ENCODE results near the gene FRAS1. TPM values are rescaled to one million over a fixed set of nuclear protein-coding genes. Genes with fewer than 3 reads are reported as not detected.

The FRAS1 gene
- total and polyA plus RNA-seq, 9 of the 15 experiments (the other 6 are each of a cell fraction or from before 2014, with no cell fraction given): under 0.01 to 0.11 (median 0.04) TPM; not detected in 2

DNA sequence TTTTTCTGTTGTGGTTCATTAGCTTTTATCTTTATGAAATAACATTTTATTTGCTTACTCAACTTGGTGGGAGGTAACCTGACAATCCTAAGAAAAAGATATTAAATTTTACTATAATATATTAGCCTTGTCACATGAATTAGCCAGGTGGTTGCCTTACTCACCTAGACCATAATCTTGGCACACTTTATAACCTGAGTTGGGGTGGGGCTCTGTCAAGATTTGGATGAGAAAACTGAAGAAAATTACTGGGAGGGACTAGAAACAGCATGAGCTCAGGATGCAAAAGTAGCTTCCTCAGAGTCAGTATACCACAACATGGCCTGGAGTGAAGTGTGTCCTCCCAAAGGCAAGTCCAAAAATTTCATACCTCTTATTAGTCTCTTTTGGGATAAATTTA is 329.6 kb downstream of the FRAS1 start (continued):
- TF ChIP-seq ZNF41 (CRISPR knock-in tag; conservative IDR thresholded peaks at IDR 0.05) (no peak), ZNF224 (CRISPR knock-in tag; IDR thresholded peaks at IDR 0.05) (no peak), POLR2AphosphoS5 (IDR thresholded peaks at IDR 0.05; ENCODE audit: control insufficient read depth, insufficient read depth, low read depth, low read length) (no peak), NR2F6 (CRISPR knock-in tag; IDR thresholded peaks at IDR 0.05) (no peak), KDM5B (IDR thresholded peaks at IDR 0.05; ENCODE audit: insufficient replicate concordance, low read depth, low read length) (no peak), BMI1 (IDR thresholded peaks at IDR 0.05; ENCODE audit: low read length) (no peak), ZNF3 (CRISPR knock-in tag; IDR thresholded peaks at IDR 0.05) (no peak), MAFF (IDR thresholded peaks at IDR 0.05; ENCODE audit: low read length) (no peak), KLF6 (CRISPR knock-in tag; IDR thresholded peaks at IDR 0.05; ENCODE audit: borderline replicate concordance) (no peak), MAFK (IDR thresholded peaks at IDR 0.05; ENCODE audit: low read length) (no peak), FOXA1 (IDR thresholded peaks at IDR 0.05; ENCODE audit: borderline replicate concordance) (no peak), SREBF2 (CRISPR knock-in tag; IDR thresholded peaks at IDR 0.05) (no peak), GABPA (tag; conservative IDR thresholded peaks at IDR 0.05; ENCODE audit: low read depth) (no peak)
- TF ChIP-seq, protein P1, sequence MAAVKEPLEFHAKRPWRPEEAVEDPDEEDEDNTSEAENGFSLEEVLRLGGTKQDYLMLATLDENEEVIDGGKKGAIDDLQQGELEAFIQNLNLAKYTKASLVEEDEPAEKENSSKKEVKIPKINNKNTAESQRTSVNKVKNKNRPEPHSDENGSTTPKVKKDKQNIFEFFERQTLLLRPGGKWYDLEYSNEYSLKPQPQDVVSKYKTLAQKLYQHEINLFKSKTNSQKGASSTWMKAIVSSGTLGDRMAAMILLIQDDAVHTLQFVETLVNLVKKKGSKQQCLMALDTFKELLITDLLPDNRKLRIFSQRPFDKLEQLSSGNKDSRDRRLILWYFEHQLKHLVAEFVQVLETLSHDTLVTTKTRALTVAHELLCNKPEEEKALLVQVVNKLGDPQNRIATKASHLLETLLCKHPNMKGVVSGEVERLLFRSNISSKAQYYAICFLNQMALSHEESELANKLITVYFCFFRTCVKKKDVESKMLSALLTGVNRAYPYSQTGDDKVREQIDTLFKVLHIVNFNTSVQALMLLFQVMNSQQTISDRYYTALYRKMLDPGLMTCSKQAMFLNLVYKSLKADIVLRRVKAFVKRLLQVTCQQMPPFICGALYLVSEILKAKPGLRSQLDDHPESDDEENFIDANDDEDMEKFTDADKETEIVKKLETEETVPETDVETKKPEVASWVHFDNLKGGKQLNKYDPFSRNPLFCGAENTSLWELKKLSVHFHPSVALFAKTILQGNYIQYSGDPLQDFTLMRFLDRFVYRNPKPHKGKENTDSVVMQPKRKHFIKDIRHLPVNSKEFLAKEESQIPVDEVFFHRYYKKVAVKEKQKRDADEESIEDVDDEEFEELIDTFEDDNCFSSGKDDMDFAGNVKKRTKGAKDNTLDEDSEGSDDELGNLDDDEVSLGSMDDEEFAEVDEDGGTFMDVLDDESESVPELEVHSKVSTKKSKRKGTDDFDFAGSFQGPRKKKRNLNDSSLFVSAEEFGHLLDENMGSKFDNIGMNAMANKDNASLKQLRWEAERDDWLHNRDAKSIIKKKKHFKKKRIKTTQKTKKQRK (IDR thresholded peaks at IDR 0.05; ENCODE audit: borderline replicate concordance, low read depth, low read length): no peak
- TF ChIP-seq, protein P2, sequence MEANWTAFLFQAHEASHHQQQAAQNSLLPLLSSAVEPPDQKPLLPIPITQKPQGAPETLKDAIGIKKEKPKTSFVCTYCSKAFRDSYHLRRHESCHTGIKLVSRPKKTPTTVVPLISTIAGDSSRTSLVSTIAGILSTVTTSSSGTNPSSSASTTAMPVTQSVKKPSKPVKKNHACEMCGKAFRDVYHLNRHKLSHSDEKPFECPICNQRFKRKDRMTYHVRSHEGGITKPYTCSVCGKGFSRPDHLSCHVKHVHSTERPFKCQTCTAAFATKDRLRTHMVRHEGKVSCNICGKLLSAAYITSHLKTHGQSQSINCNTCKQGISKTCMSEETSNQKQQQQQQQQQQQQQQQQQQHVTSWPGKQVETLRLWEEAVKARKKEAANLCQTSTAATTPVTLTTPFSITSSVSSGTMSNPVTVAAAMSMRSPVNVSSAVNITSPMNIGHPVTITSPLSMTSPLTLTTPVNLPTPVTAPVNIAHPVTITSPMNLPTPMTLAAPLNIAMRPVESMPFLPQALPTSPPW (CRISPR knock-in tag; IDR thresholded peaks at IDR 0.05): no peak
- TF ChIP-seq, protein P3, sequence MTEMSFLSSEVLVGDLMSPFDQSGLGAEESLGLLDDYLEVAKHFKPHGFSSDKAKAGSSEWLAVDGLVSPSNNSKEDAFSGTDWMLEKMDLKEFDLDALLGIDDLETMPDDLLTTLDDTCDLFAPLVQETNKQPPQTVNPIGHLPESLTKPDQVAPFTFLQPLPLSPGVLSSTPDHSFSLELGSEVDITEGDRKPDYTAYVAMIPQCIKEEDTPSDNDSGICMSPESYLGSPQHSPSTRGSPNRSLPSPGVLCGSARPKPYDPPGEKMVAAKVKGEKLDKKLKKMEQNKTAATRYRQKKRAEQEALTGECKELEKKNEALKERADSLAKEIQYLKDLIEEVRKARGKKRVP (CRISPR knock-in tag; IDR thresholded peaks at IDR 0.05): no peak
